HEK293 (cell line): Measurements from ENCODE around the gene SPTLC2.

Source experiments
- CTCF ChIP-seq: fragments of 450-650 bp; formaldehyde crosslinking; IDR thresholded peaks from 2 replicates; pipeline ENCODE4 v1.5.1; 2016; ENCODE audit warnings: missing biosample characterization, missing genetic modification characterization
- ZNF830 ChIP-seq: fragments of 450-650 bp; IDR thresholded peaks from 2 replicates; pipeline ENCODE4 v1.5.0; 2018; ENCODE audit warnings: missing biosample characterization, missing genetic modification characterization, low read depth, mild to moderate bottlenecking, moderate library complexity

DNA sequence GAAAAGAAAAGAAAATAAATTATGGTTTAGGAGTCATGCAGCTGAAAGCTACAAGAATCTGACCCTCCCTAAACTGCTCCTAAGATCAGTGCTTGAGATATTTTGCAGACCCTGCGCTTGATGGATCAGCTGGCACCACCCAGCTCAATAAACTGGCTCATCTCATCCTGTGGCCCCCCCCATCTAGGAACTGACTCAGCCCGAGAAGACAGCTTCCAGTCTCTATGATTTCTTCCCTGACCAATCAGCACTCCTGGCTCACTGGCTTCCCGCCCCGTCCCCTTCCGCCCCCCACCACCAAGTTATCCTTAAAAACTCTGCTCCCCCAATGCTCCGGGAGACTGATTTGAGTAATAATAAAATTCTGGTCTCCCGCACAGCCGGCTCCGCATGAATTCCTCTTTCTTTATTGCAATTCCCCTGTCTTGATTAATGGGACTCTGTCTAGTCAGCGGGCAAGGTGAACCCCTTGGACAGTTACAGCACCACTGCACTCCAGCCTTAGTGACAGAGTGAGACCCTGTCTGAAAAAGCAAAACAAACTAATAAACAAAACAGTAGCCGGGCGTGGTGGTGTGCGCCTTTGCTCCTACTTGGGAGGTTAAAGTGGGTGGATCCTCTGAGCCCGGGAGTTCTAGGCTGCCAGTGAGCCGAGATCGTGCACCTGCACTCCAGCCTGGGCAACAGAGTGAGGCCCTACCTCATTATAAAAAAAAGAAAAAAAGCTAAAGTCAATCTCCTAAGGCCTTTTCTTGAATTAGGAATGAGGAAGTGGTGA, 24.5 kb upstream of the SPTLC2 start:
- TF ChIP-seq CTCF (tag by site-specific recombination) = no peak
- TF ChIP-seq ZNF830 (tag by site-specific recombination) = no peak
